HEK293 (cell line): ENCODE results near the gene NR3C2.
A peak's percentile ranks its signal among the peaks of the same experiment; 100 is the strongest.

Experiments used
- CTCF ChIA-PET: fragments of 350-600 bp; formaldehyde crosslinking; extraction: SDS; loops from one replicate; lab custom pipeline; 2021; ENCODE audit warnings: antibody characterized with exemption; lab: Yijun Ruan, JAX
- POLR2A ChIA-PET: fragments of 300-600 bp; formaldehyde crosslinking; extraction: SDS; loops from one replicate; lab custom pipeline; 2020; ENCODE audit warnings: antibody characterized with exemption, inconsistent platforms; lab: Yijun Ruan, JAX
- H3K27ac ChIP-seq: fragments of 200-500 bp; sonication (Bioruptor generic); 2 replicates; pipeline ENCODE4 v1.5.1; 2014; ENCODE audit warnings: low read depth, low read length, control low read depth, inconsistent platforms; ENCODE audit errors: extremely low read depth
- H3K36me3 ChIP-seq, 2 experiments: fragments of 200-500 bp in 1 of 2; sonication (Bioruptor generic) in 1 of 2; 1 replicate in 1 of 2; 2 replicates in 1 of 2; pipeline ENCODE4 v1.5.1; 2014 to 2017; ENCODE audit warnings: inconsistent platforms in 2 of 2, low read length in 2 of 2; ENCODE audit not compliant: control insufficient read depth in 2 of 2, insufficient read depth in 1 of 2
- H3K4me1 ChIP-seq: fragments of 200-500 bp; sonication (Bioruptor generic); 2 replicates; pipeline ENCODE4 v1.5.1; 2014; ENCODE audit warnings: mild to moderate bottlenecking, low read length, inconsistent platforms; ENCODE audit not compliant: control insufficient read depth, insufficient read depth
- H3K4me3 ChIP-seq: 2 replicates; pipeline ENCODE4 v1.5.1; 2011; ENCODE audit warnings: low read depth, mild to moderate bottlenecking, control low read depth, low read length, moderate library complexity
- H3K9me3 ChIP-seq: fragments of 200-500 bp; sonication (Bioruptor generic); 2 replicates; pipeline ENCODE4 v1.5.1; 2014; ENCODE audit warnings: low read depth, low read length, inconsistent platforms; ENCODE audit not compliant: control insufficient read depth, insufficient read depth
- FEZF1 ChIP-seq: fragments of 450-650 bp; formaldehyde crosslinking; IDR thresholded peaks from 2 replicates; pipeline ENCODE4 v1.5.1; 2016; ENCODE audit warnings: missing biosample characterization, missing genetic modification characterization
- GLI4 ChIP-seq: fragments of 450-650 bp; formaldehyde crosslinking; IDR thresholded peaks from 2 replicates; pipeline ENCODE4 v1.5.1; 2016; ENCODE audit warnings: missing biosample characterization, missing genetic modification characterization
- PRDM1 ChIP-seq: fragments of 450-650 bp; formaldehyde crosslinking; IDR thresholded peaks from 2 replicates; pipeline ENCODE4; 2016; ENCODE audit warnings: missing biosample characterization, missing genetic modification characterization
- ZBTB26 ChIP-seq: fragments of 450-650 bp; formaldehyde crosslinking; optimal IDR thresholded peaks from 2 replicates; pipeline ENCODE3; 2016; ENCODE audit warnings: missing biosample characterization, mild to moderate bottlenecking, missing genetic modification characterization
- ZBTB6 ChIP-seq: fragments of 450-650 bp; formaldehyde crosslinking; IDR thresholded peaks from 2 replicates; pipeline ENCODE4 v1.5.1; 2017; ENCODE audit warnings: missing biosample characterization, missing genetic modification characterization
- ZNF138 ChIP-seq: fragments of 450-650 bp; formaldehyde crosslinking; IDR thresholded peaks from 2 replicates; pipeline ENCODE4 v1.5.1; 2016; ENCODE audit warnings: missing biosample characterization, missing genetic modification characterization, borderline replicate concordance
- ZNF202 ChIP-seq: fragments of 450-650 bp; formaldehyde crosslinking; IDR thresholded peaks from 2 replicates; pipeline ENCODE4 v1.5.1; 2016; ENCODE audit warnings: missing biosample characterization, missing genetic modification characterization, borderline replicate concordance
- ZNF335 ChIP-seq: fragments of 450-650 bp; formaldehyde crosslinking; conservative IDR thresholded peaks from 2 replicates; pipeline ENCODE4 v1.5.1; 2016; ENCODE audit warnings: missing biosample characterization, missing genetic modification characterization
- ZNF549 ChIP-seq: fragments of 450-650 bp; IDR thresholded peaks from 2 replicates; pipeline ENCODE4 v1.5.1; 2018; ENCODE audit warnings: missing biosample characterization, missing genetic modification characterization, mild to moderate bottlenecking, inconsistent platforms, moderate library complexity
- ZNF600 ChIP-seq: fragments of 450-650 bp; formaldehyde crosslinking; IDR thresholded peaks from 2 replicates; pipeline ENCODE4 v1.5.1; 2016; ENCODE audit warnings: missing biosample characterization, missing genetic modification characterization
- ZNF629 ChIP-seq: fragments of 450-650 bp; formaldehyde crosslinking; IDR thresholded peaks from 2 replicates; pipeline ENCODE4 v1.5.1; 2017; ENCODE audit warnings: missing biosample characterization, missing genetic modification characterization
- ZNF658 ChIP-seq: fragments of 450-650 bp; formaldehyde crosslinking; IDR thresholded peaks from 2 replicates; pipeline ENCODE4; 2016; ENCODE audit warnings: missing biosample characterization, missing genetic modification characterization
- ZNF704 ChIP-seq: fragments of 450-650 bp; formaldehyde crosslinking; IDR thresholded peaks from 2 replicates; pipeline ENCODE4 v1.5.1; 2016; ENCODE audit warnings: missing biosample characterization, missing genetic modification characterization
- ZNF843 ChIP-seq: fragments of 450-650 bp; formaldehyde crosslinking; IDR thresholded peaks from 2 replicates; pipeline ENCODE4 v1.5.1; 2016; ENCODE audit warnings: missing biosample characterization, missing genetic modification characterization
- TF ChIP-seq, protein P1 (sequence below): fragments of 450-650 bp; formaldehyde crosslinking; IDR thresholded peaks from 2 replicates; pipeline ENCODE4 v1.5.1; 2016; ENCODE audit warnings: missing biosample characterization, missing genetic modification characterization
- TF ChIP-seq, protein P2 (sequence below): fragments of 450-650 bp; IDR thresholded peaks from 2 replicates; pipeline ENCODE4 v1.5.1; 2018; ENCODE audit warnings: missing biosample characterization, mild to moderate bottlenecking, missing genetic modification characterization
- TF ChIP-seq, protein P3 (sequence below): fragments of 450-650 bp; formaldehyde crosslinking; IDR thresholded peaks from 2 replicates; pipeline ENCODE4 v1.5.1; 2016; ENCODE audit warnings: missing biosample characterization, missing genetic modification characterization

NR3C2 gene

GRCh38 chr4:148447681-148448080 is 5.5 kb upstream of the NR3C2 start (continued):
- peak; percentile 67 for TF ChIP-seq ZNF629 (tag by site-specific recombination)
- no peak for TF ChIP-seq FEZF1 (tag by site-specific recombination)
- no peak for TF ChIP-seq ZNF658 (tag by site-specific recombination)
- no peak for TF ChIP-seq ZNF138 (tag by site-specific recombination)
- TF ChIP-seq, protein P1, sequence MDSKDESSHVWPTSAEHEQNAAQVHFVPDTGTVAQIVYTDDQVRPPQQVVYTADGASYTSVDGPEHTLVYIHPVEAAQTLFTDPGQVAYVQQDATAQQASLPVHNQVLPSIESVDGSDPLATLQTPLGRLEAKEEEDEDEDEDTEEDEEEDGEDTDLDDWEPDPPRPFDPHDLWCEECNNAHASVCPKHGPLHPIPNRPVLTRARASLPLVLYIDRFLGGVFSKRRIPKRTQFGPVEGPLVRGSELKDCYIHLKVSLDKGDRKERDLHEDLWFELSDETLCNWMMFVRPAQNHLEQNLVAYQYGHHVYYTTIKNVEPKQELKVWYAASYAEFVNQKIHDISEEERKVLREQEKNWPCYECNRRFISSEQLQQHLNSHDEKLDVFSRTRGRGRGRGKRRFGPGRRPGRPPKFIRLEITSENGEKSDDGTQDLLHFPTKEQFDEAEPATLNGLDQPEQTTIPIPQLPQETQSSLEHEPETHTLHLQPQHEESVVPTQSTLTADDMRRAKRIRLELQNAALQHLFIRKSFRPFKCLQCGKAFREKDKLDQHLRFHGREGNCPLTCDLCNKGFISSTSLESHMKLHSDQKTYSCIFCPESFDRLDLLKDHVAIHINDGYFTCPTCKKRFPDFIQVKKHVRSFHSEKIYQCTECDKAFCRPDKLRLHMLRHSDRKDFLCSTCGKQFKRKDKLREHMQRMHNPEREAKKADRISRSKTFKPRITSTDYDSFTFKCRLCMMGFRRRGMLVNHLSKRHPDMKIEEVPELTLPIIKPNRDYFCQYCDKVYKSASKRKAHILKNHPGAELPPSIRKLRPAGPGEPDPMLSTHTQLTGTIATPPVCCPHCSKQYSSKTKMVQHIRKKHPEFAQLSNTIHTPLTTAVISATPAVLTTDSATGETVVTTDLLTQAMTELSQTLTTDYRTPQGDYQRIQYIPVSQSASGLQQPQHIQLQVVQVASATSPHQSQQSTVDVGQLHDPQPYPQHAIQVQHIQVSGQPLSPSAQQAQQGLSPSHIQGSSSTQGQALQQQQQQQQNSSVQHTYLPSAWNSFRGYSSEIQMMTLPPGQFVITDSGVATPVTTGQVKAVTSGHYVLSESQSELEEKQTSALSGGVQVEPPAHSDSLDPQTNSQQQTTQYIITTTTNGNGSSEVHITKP: peak; percentile 37; the same call in 1 of the 2 replicates
- no peak for TF ChIP-seq ZNF549 (tag by site-specific recombination)
- TF ChIP-seq, protein P2, sequence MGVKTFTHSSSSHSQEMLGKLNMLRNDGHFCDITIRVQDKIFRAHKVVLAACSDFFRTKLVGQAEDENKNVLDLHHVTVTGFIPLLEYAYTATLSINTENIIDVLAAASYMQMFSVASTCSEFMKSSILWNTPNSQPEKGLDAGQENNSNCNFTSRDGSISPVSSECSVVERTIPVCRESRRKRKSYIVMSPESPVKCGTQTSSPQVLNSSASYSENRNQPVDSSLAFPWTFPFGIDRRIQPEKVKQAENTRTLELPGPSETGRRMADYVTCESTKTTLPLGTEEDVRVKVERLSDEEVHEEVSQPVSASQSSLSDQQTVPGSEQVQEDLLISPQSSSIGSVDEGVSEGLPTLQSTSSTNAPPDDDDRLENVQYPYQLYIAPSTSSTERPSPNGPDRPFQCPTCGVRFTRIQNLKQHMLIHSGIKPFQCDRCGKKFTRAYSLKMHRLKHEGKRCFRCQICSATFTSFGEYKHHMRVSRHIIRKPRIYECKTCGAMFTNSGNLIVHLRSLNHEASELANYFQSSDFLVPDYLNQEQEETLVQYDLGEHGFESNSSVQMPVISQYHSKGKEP (tag by site-specific recombination): no peak
- no peak for TF ChIP-seq ZNF843 (tag by site-specific recombination)

DNA sequence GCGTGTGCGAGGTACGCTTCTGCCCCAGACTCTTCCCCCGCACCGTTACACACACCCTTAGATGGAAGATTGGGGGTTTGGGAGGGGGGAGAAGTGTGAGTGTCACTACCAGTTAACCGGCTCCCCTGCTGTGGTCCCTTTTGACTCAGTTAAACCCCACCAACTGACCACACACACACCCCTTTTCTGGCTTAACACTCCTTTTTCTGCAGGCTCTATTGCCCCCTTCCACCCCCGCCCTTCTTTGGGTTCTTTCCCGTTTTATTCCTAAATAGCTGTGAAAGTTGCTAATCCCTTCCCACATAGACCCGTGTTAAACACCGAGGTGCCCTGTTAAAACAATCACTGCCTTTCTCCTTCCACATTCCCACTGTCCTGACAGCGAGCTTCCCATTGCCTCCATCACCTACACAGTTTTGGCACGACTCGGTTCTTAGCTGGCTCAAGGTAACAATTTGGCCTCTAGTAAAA is 3.7 kb upstream of the NR3C2 start:
- CTCF ChIA-PET: no interaction called here
- POLR2A ChIA-PET: interaction anchor here (0.6 kb wide), 1 partner anchor 802 kb away, joined by 4 read pairs; no protein-coding TSS in a partner anchor
- no peaks in the 10 kb centered on the region for H3K36me3 ChIP-seq
- H3K27ac ChIP-seq: peak overlapping the region; percentile 58; the same call in 1 of the 2 replicates
- peak overlapping the region; percentile 61 for H3K4me3 ChIP-seq
- peaks cover 6% of the 10 kb centered on the region for H3K4me1 ChIP-seq
- no peaks in the 10 kb centered on the region for H3K9me3 ChIP-seq
- TF ChIP-seq, protein P1: peak; percentile 68; the same call in 1 of the 2 replicates
- peak; percentile 74 for TF ChIP-seq ZBTB6
- no peak for TF ChIP-seq ZNF202 (tag by site-specific recombination)
- TF ChIP-seq ZNF335 (tag by site-specific recombination): peak; percentile 41; the same call in 1 of the 2 replicates
- peak; percentile 22; the same call in 1 of the 2 replicates for TF ChIP-seq PRDM1 (tag by site-specific recombination)
- TF ChIP-seq, protein P3, sequence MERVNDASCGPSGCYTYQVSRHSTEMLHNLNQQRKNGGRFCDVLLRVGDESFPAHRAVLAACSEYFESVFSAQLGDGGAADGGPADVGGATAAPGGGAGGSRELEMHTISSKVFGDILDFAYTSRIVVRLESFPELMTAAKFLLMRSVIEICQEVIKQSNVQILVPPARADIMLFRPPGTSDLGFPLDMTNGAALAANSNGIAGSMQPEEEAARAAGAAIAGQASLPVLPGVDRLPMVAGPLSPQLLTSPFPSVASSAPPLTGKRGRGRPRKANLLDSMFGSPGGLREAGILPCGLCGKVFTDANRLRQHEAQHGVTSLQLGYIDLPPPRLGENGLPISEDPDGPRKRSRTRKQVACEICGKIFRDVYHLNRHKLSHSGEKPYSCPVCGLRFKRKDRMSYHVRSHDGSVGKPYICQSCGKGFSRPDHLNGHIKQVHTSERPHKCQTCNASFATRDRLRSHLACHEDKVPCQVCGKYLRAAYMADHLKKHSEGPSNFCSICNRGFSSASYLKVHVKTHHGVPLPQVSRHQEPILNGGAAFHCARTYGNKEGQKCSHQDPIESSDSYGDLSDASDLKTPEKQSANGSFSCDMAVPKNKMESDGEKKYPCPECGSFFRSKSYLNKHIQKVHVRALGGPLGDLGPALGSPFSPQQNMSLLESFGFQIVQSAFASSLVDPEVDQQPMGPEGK (tag by site-specific recombination): peak; percentile 56; the same call in 1 of the 2 replicates
- 0 out of 2 replicates have a peak, but pooled peaks have one; percentile 27 for TF ChIP-seq ZNF600 (tag by site-specific recombination)
- peak; percentile 4 for TF ChIP-seq ZBTB26 (tag by site-specific recombination)
- TF ChIP-seq GLI4 (tag by site-specific recombination): no peak
- TF ChIP-seq ZNF704: no peak
